Measurements from ENCODE around the gene FOXB1.

FOXB1 gene

DNA sequence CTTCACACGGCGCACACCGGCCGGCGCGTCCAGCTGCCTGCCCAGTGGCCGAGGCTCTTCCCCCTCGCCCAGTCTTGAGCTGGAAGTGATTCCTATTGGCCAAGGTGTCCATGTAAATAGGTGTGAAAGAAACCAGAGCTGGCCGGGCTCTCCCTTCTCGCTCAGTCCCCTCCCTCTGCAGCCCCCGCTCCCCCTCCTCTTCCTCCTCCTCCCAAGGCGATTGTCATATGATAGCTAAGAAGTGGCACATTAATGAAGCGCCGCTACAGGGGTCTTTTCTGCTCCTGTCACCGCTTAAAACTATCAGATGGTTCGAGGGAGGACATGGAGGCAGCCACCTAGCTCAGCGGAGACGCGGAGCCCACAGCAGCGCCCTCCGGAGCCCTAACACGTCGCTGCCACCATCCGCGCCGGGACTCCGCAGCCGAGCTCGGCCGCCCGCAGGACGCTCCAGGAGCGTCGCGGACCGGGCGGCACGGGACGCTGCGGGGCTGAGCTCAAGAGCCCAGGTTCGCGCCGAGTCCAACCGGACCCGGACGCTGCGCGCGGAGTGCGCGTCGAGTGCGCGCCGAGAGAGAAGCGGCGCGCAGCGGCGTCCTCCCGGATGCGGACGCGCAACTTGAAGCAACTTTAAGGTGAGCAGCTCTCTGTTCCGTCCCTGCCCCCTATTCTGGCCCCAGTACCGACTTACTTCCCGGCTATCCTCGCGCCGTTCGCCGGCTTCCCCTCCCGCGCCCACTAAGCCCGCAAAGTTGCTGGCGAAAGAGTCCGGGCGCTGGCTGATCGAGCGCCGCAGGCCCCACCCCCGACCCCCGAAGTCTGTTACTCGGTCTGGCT, at the start of gene FOXB1:
TSS of gene FOXB1 (plus strand) at position 303 of the 837 bp plus-strand sequence. CDS start 653 bp downstream, outside the sequence.
- TF ChIP-seq, protein P1, sequence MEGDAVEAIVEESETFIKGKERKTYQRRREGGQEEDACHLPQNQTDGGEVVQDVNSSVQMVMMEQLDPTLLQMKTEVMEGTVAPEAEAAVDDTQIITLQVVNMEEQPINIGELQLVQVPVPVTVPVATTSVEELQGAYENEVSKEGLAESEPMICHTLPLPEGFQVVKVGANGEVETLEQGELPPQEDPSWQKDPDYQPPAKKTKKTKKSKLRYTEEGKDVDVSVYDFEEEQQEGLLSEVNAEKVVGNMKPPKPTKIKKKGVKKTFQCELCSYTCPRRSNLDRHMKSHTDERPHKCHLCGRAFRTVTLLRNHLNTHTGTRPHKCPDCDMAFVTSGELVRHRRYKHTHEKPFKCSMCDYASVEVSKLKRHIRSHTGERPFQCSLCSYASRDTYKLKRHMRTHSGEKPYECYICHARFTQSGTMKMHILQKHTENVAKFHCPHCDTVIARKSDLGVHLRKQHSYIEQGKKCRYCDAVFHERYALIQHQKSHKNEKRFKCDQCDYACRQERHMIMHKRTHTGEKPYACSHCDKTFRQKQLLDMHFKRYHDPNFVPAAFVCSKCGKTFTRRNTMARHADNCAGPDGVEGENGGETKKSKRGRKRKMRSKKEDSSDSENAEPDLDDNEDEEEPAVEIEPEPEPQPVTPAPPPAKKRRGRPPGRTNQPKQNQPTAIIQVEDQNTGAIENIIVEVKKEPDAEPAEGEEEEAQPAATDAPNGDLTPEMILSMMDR (IDR thresholded peaks at IDR 0.05): no peak

DNA sequence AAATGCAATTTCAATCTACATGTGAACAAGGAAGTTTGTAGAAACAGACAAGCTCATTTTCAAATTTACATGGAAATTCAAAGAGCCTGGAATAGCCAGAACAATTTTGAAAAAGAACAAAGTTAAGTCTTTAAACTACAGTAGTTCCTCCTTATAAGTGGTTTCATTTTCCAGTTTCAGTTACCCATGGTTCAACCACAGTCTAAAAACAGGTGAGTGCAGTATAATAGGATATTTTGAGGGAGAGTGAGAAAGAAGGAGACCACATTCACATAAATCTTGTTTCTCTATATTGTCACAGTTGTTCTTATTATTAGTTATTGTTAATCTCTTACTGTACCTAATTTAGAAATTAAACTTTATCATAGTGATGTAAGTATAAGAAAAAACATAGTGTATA, 45.8 kb upstream of the FOXB1 start:
- TF ChIP-seq, protein P1 (IDR thresholded peaks at IDR 0.05): no peak

- TF ChIP-seq, protein P1 (IDR thresholded peaks at IDR 0.05): no peak
Observed at GRCh38 chr15:59960318-59960717, 43.8 kb upstream of the FOXB1 start.

DNA sequence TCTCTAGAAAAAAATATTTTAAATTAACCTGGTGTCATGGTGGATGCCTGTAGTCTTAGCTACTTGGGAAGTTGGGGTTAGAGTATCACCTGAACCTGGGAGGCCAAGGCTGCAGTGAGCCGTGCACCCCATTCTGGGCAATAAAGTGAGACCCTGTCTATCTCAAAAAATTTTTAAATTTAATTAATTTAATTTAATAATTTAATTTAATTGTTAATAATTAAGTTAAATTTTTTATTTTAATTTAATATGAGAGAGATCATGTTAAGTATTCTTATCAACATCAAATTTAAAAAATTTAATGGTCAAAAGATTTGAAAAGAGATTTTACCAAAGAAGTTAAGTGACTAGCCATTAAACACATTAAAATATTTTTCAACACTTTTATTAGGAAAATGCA, 40.8 kb upstream of the FOXB1 start:
- TF ChIP-seq, protein P1 (IDR thresholded peaks at IDR 0.05): no peak

- TF ChIP-seq, protein P1 (IDR thresholded peaks at IDR 0.05): no peak
Observed at GRCh38 chr15:59963925-59964324, 40.2 kb upstream of the FOXB1 start.

- TF ChIP-seq, protein P1 (IDR thresholded peaks at IDR 0.05): no peak
Observed at GRCh38 chr15:59965741-59966140, 38.4 kb upstream of the FOXB1 start.

DNA sequence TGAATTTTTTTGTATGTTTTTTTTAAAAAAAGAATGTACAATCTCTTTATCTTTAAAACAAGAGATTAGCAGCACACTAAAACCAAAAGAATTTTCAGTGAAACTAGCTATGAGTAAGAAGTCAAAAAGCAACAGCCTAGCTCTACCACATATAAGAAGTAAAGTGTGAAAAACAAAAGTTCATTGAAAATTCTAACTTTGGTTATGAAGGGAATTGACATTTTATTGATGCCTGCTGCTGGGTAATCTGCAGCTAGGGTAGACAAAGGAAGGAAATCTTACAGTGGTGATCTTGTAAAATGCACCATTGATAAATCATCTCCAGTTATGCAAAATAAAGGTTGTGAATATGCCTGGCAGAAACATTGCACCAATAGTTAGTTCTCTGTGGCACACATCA, 37.8 kb upstream of the FOXB1 start:
- TF ChIP-seq, protein P1 (IDR thresholded peaks at IDR 0.05): no peak
